ENCODE data around the gene TCF20.

GRCh38 chr22:42271906-42272305 lies 1.5 kb upstream of the TCF20 start:
- TF ChIP-seq YY1 (IDR thresholded peaks at IDR 0.05; ENCODE audit: insufficient read depth, insufficient read length) (no peak), ZNF274 (IDR thresholded peaks at IDR 0.05; ENCODE audit: low read depth, low read length) (no peak)

Measured in NT2/D1 (cell line).